ENCODE data around the gene HIVEP2. TPM values are rescaled to one million over a fixed set of nuclear protein-coding genes. Genes with fewer than 3 reads are reported as not detected.

Gene HIVEP2
- total RNA-seq, 1 donor from 2014 or later, result 7.9 TPM

DNA sequence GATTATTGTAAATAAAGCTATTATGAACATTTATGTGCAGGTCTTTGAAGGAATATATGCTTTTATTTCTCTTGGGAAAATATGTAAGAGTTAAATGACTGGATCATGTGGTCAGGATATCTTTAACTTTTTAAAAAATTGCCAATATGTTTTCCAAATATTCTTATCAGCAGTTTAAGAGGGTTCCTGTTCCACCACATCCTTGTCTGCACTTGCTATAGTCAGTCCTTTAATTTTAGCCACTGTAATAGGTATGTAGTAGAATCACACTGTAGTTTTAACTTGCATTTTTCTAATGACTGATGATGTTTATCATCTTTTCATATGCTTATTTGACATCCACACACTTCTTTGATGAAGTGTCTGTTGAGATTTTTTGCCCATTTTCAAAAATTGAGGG, 23.6 kb upstream of the HIVEP2 start:
- DNase-seq (ENCODE audit: low read depth) (no peak), FAIRE-seq (no peak)
- TF ChIP-seq, protein P1, sequence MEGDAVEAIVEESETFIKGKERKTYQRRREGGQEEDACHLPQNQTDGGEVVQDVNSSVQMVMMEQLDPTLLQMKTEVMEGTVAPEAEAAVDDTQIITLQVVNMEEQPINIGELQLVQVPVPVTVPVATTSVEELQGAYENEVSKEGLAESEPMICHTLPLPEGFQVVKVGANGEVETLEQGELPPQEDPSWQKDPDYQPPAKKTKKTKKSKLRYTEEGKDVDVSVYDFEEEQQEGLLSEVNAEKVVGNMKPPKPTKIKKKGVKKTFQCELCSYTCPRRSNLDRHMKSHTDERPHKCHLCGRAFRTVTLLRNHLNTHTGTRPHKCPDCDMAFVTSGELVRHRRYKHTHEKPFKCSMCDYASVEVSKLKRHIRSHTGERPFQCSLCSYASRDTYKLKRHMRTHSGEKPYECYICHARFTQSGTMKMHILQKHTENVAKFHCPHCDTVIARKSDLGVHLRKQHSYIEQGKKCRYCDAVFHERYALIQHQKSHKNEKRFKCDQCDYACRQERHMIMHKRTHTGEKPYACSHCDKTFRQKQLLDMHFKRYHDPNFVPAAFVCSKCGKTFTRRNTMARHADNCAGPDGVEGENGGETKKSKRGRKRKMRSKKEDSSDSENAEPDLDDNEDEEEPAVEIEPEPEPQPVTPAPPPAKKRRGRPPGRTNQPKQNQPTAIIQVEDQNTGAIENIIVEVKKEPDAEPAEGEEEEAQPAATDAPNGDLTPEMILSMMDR (IDR thresholded peaks at IDR 0.05; ENCODE audit: insufficient read depth, low read length, severe bottlenecking), result no peak

DNA sequence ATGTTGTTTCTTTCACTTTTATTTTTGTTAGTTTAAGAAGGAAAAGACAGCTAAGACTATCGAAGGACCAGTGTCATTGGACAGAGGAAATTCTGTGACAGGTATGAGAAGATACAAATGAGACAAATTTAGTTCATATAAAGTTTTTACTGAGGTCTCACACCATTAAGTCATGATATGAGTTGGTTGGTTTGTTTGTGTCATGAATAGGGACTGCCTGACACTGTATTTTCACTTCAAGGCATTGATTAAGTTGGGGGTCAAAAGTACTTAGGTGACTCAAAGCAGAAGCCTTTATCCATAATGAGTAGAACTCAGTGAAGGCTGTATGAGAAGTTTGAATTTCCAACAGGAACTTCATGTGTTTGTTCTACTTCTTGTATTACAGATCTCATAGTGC, 21.3 kb upstream of the HIVEP2 start:
- TF ChIP-seq, protein P1 (IDR thresholded peaks at IDR 0.05; ENCODE audit: insufficient read depth, low read length, severe bottlenecking), result no peak
- DNase-seq (ENCODE audit: low read depth) (no peak), FAIRE-seq (no peak)
- H3K27me3 ChIP-seq (ENCODE audit: control insufficient read depth, insufficient read depth, low read length), result no peaks in the 10 kb centered on the region
- no peaks in the 10 kb centered on the region for H3K36me3 ChIP-seq (ENCODE audit: control insufficient read depth, insufficient read depth, low read length)
- no peak overlapping the region for H3K4me3 ChIP-seq (ENCODE audit: low read depth, low read length)

More for the DNA sequence above, 23.6 kb upstream of the HIVEP2 start:
- no peaks in the 10 kb centered on the region for H3K36me3 ChIP-seq (ENCODE audit: control insufficient read depth, insufficient read depth, low read length)
- H3K27me3 ChIP-seq (ENCODE audit: control insufficient read depth, insufficient read depth, low read length), result no peaks in the 10 kb centered on the region
- no peak overlapping the region for H3K4me3 ChIP-seq (ENCODE audit: low read depth, low read length)

DNA sequence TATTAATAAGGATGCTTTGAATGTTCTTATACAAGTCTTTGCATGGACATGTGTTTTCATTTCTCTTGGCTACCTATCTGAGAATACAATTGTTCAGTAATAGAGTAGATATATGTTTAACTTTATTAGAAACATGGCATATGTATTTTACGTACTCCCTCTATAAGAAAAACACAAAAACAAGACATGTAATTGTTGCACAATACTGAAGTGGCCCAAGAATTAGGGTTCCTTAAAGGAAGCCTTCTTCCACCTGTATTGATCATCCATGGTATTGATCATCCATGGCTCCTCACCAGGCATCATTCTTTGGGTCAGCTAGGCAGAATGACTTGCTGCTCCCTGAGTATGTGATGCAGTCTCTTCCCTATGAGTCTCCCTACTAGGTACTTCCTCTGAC, 20.2 kb upstream of the HIVEP2 start:
- Histone ChIP-seq H3K27me3 (ENCODE audit: control insufficient read depth, insufficient read depth, low read length) (no peaks in the 10 kb centered on the region), H3K36me3 (ENCODE audit: control insufficient read depth, insufficient read depth, low read length) (no peaks in the 10 kb centered on the region), H3K4me3 (ENCODE audit: low read depth, low read length) (no peak overlapping the region)
- TF ChIP-seq, protein P1 (IDR thresholded peaks at IDR 0.05; ENCODE audit: insufficient read depth, low read length, severe bottlenecking), result no peak
- no peak for DNase-seq (ENCODE audit: low read depth)
- no peak for FAIRE-seq

DNA sequence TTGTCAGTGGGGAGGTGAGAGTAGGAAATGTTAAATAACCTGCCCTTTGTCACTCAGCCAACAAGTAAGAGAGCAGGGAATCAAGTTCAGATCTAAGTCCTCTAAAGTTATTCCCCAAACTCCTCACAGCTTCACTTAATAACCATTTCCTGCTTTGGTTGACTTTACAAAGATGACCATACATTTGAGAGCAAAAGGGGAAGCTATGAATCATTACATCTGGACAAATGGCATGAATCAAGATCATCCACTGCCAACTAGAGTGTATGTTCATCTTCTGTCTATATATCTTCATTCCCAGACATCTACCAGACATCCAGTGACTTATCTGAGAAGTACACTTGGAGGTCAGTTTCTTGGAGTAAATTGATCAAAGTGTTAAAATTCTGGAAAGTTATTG, 15.1 kb upstream of the HIVEP2 start:
- TF ChIP-seq, protein P1 (IDR thresholded peaks at IDR 0.05; ENCODE audit: insufficient read depth, low read length, severe bottlenecking), result no peak
- no peak for FAIRE-seq
- peak; percentile 57 for DNase-seq (ENCODE audit: low read depth)

DNA sequence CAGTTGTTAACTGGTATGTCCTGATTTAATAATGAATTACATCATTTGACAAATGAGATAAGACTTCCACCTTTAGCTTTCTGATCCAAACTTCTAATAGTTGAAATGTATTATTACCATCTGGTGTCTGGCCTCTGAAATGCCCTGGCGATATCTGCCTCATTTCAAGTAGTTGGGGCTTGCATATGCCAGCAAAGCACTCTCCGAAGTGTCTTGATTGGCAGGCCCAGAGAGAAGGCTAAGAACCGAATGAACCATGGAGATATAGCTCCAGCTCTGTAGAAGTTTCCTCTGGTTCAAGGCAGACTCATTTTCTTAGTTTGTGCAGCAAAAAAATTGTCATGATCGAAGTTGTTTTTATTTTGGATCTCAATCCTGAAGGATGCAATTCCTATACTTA, 13.4 kb upstream of the HIVEP2 start:
- H3K27me3 ChIP-seq (ENCODE audit: control insufficient read depth, insufficient read depth, low read length), result no peaks in the 10 kb centered on the region
- no peak for DNase-seq (ENCODE audit: low read depth)
- TF ChIP-seq, protein P1 (IDR thresholded peaks at IDR 0.05; ENCODE audit: insufficient read depth, low read length, severe bottlenecking), result no peak
- H3K36me3 ChIP-seq (ENCODE audit: control insufficient read depth, insufficient read depth, low read length), result no peaks in the 10 kb centered on the region
- no peak overlapping the region for H3K4me3 ChIP-seq (ENCODE audit: low read depth, low read length)
- no peak for FAIRE-seq

More for the DNA sequence above, 15.1 kb upstream of the HIVEP2 start:
- Histone ChIP-seq H3K36me3 (ENCODE audit: control insufficient read depth, insufficient read depth, low read length) (no peaks in the 10 kb centered on the region), H3K4me3 (ENCODE audit: low read depth, low read length) (no peak overlapping the region), H3K27me3 (ENCODE audit: control insufficient read depth, insufficient read depth, low read length) (no peaks in the 10 kb centered on the region)

DNA sequence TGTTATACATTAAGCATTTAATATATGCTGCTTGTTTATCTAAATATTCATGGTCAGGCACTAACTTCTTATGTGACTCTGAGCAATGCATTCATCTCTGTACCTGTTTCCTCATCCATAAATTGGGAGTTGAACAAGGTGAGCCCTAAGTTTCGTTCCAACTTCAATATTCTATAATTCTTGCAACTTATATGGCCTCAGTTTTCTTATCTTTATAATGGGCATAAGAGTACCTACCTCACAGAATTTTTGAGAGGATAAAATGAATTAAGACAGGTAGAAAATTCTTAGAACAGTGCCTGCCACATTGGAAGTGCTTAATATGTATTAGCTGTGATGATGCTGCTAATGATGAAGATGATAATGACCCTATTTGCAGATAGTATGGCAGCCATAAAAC, 11.8 kb upstream of the HIVEP2 start:
- no peak for FAIRE-seq
- no peak for DNase-seq (ENCODE audit: low read depth)
- TF ChIP-seq, protein P1 (IDR thresholded peaks at IDR 0.05; ENCODE audit: insufficient read depth, low read length, severe bottlenecking), result no peak

More for the DNA sequence above, 11.8 kb upstream of the HIVEP2 start:
- Histone ChIP-seq H3K4me3 (ENCODE audit: low read depth, low read length) (no peak overlapping the region), H3K27me3 (ENCODE audit: control insufficient read depth, insufficient read depth, low read length) (no peaks in the 10 kb centered on the region), H3K36me3 (ENCODE audit: control insufficient read depth, insufficient read depth, low read length) (no peaks in the 10 kb centered on the region)

Measured in bronchial epithelial cell (primary cell).